ENCODE measurements around the gene GOPC.
"Not testable (repeated sequence)": the region's sequence is repeated elsewhere in the genome, so short reads cannot be mapped to it uniquely, and the experiment has no call there.

GOPC gene

DNA sequence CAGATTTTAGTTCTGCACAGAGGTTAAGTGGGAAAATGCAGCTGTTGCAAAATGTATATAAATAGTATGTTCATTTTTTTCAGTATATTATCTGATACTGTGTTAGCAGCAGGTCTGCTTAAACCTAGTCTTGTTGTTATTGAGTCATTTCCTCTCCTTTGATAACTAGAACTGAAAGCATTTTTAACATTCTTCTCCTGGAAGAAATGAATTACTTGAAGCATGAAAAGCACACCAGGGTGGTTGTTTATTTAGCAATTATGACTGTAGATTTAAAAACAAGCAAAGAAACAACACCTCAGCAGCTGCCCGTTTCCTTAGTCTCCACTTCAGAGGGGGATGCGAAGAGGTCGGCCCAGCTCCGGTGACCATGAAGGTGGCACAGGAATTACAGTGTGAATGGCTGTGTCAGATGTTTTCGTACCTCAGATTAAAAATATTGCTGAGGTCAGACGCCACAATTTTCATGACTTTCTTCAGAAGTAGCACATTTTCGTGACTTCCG, 53.5 kb downstream of the GOPC start:
- DNase-seq = no peak

DNA sequence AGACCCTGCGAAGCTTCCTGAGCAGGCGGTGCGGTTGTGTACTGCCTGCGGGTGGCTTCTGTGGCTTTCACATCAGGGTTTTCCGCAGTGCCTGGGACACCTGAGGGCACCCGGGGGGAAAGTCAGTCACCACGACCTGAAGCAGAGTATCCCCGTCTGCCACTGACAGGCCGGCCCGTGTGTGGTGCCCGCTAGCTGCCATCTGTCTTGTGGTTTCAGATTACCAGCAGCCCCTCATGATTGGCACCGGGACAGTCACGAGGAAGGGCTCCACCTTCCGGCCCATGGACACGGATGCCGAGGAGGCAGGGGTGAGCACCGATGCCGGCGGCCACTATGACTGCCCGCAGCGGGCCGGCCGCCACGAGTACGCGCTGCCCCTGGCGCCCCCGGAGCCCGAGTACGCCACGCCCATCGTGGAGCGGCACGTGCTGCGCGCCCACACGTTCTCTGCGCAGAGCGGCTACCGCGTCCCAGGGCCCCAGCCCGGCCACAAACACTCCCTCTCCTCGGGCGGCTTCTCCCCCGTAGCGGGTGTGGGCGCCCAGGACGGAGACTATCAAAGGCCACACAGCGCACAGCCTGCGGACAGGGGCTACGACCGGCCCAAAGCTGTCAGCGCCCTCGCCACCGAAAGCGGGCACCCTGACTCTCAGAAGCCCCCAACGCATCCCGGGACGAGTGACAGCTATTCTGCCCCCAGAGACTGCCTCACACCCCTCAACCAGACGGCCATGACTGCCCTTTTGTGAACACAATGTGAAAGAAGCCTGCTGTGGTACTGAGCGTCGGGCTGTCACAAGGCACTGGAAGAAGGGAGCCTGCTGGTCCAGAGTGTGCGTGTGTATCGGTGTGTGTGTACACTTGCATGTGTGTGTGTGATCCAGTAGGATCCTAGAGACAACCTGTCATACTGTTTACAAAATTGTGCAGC, 54.4 kb downstream of the GOPC start:
- DNase-seq = peak; percentile 79

DNA sequence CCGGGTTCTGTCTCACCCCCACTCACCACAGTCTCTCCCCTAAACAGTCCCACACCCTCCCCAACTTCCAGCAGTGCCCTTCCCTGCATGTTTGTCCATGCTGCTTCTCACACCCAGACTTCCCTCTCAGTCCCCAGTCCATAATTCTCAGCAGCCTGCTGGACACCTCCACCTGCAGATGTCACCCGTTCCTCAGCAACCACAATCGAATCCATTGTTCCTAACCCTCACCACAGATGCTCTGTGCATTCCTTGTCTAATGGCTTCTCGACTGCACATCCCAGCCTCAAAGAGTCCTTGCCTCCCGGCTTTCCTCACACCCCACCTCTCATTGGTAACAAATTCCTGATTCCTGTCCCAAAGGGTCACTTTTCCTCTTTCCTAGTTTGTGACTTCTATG, 55.6 kb downstream of the GOPC start:
- no peak for DNase-seq

DNA sequence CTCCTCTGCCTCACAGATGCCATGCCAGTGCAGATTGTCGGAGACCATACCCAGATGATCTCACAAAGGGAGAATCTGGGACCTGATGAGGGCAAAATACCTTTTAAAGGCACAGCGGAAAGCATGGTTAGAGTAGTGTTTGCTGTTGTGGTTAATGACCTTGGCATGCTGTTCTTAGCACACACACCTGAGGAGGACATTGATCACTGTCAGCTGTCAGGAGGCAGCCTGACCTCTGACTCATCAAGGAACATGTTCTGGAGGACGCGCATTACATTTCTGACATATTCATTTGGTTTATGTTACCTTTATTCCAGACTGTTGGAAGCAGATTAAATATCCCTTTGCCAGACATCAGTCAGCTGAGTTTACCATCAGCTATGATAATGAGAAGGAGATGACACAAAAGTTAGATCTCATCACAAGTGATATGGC, 57.1 kb downstream of the GOPC start:
- no peak for DNase-seq

DNA sequence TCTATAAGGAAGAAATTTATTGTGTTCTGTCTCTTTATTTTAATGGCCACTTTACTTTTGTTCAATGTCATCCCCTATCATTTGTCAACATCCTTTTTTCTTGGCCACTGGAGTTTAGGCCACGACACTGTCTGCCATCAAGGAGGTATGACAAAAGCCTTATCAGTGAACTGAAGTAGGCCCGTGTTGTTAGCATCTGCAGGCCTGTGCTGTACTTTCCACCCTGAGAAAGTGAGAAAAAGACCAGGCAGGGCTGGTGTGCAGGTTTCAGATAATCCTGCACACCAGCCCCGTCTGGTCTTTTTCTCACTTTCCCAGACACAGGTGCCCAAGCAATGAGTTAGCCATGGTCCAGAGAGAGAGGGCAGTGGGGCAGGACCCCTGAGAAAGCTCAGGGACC, 57.6 kb downstream of the GOPC start:
- DNase-seq = no peak

DNA sequence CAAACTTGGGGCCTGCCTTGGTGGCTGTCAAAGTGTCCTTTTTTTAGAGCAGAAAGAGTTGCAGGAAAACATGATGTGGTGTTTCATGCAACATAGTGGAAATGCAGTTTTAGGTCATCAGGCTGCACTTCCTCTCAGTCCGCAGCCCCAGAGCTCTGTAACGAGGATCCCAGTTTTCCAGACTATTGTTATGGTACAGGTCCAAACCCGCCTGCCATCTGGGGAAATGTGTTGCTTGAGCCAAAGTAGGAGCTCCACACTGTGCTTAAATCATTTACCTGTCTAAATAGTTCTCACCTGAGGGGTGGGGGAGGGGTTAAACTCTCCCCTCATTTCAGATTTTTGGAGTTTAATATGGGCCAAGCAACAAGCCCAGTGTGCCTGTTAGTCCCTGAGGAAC, 59.8 kb downstream of the GOPC start:
- DNase-seq = no peak

DNA sequence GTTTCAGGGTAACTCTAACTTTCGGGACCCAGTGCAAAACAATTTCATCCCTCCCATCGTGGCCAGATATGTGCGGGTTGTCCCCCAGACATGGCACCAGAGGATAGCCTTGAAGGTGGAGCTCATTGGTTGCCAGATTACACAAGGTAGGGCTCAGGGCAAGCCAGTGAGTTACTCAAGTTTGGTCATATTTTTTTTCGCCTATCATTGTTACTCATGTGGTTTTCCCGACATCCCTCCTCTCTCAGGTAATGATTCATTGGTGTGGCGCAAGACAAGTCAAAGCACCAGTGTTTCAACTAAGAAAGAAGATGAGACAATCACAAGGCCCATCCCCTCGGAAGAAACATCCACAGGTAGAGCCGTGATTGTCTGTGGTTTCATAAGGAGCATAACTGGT, 61.6 kb downstream of the GOPC start:
- no peak for DNase-seq

DNA sequence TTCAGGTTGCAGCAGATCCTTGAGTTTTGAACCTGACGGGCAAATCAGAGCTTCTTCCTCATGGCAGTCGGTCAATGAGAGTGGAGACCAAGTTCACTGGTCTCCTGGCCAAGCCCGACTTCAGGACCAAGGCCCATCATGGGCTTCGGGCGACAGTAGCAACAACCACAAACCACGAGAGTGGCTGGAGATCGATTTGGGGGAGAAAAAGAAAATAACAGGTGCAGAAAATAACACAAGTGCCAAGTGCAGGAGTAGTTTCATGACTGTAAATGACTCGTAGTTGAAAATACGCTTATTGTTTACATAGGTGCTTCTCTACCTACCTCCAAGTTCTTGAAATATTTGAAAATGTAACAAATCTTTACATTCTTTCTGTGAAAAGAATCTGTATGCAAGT, 63.7 kb downstream of the GOPC start:
- no peak for DNase-seq

DNA sequence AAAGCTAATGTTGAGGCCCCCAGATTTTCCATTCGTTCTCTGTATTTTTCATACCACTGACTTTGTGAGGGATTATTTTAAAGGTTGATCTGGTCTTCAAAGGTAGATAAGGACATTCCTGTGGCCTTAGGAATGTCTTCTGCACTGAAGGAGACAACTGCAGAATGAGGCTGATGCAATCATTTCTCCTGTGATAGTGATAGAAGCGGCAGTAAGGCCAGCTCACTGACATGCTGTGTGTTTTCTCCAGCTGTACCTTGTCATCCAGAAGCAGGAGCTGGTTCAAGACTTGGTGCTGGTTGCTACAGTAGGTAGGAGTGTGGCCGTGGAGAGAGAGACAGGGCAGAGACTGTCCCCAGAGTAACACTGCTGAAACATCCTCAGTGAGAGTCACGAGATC, 66.0 kb downstream of the GOPC start:
- DNase-seq = no peak

DNA sequence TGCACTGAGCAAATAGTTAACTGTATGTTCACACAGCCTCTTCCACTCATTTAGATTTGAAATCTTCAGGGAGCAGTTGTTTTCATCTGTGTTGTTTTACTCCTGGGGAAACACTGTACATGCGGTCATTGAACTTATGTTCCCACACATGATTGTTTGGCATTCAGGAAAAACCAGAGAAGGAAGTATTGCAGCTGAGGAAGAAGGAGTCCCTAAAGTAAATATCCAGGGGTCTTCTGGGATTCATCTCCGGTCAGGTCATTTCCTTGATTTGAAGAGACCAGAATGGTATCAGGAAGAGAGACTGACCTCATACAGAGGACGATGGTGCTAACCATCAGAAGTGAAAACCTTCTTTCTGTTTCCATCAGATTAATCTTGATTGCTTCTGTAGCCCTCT, 67.3 kb downstream of the GOPC start:
- no peak for DNase-seq

DNA sequence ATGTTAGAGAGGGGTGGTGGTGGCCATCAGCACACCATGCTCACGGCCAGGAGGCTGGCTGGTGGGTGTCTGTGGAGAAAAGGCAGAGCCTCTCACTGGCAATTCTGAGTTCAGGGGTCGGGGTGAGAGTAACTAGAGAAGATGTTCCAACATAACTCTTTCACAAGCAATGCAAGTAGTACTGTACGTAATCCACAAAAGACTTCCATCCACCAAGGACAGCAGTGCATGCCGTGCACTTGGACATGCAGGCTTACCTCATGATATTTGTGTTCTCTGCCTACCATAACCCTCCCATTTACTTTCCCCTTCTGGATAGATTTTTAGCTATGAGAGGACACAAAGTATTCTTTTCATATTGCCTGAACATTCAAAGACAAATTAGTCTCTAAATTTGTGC, 68.5 kb downstream of the GOPC start:
- DNase-seq = no peak

DNA sequence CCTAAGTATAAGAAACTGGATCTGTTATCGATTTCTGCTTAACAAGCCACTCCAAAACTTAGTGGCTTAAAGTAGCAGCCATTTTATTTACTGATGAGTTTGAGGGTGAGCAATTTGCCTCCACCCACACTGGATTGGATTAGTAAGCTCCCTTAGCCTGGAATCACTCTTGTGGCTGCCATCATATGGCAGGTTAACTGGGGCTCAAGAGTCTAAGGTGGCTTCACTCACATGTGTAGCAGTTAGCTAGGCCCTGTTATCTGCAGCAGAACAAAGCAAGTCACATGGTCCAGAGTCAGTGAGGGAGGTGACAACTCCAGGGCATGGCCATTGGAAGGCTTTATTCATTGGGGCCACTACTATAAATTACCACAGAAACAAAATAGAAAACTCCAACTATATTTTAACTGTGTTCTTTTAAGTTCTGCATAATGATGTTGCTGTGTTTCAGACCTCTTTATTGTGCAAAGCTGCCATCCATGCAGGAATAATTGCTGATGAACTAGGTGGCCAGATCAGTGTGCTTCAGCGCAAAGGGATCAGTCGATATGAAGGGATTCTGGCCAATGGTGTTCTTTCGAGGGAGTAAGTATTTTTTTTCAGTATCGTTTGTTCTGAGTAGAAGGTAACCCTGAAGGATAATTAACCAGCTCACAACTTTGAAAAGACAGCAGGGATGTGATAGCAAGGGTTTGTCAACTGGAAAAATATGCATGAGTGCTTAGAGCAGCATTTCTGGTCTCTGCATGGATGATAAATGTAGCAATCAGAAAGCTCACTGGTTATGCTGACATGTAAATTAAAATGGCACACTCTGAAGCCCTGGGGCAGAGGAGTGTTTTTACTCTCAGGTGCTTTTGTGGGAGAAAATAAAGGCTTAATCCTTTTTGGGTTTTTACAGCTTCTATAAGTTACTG, 70.2 kb downstream of the GOPC start:
- DNase-seq = no peak

DNA sequence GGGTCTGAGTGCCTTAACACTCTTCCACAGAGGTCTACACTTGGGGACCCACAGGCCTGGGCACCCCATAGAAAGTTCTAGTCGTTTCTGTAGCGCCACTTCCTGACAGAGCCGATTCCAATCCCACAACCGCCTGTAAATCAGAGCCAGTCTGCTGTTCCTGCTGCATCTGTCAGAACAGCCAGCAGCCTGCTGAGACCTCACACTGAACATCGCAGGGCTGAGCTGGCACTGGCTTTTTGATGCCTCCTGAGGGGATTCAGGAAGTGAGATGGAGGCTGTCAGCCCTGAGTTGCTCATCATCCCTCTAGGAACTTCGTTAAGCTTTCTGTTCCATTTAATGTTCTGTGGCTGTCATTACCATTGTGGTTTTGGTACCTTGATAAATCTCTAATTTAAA, 71.0 kb downstream of the GOPC start:
- no peak for DNase-seq

DNA sequence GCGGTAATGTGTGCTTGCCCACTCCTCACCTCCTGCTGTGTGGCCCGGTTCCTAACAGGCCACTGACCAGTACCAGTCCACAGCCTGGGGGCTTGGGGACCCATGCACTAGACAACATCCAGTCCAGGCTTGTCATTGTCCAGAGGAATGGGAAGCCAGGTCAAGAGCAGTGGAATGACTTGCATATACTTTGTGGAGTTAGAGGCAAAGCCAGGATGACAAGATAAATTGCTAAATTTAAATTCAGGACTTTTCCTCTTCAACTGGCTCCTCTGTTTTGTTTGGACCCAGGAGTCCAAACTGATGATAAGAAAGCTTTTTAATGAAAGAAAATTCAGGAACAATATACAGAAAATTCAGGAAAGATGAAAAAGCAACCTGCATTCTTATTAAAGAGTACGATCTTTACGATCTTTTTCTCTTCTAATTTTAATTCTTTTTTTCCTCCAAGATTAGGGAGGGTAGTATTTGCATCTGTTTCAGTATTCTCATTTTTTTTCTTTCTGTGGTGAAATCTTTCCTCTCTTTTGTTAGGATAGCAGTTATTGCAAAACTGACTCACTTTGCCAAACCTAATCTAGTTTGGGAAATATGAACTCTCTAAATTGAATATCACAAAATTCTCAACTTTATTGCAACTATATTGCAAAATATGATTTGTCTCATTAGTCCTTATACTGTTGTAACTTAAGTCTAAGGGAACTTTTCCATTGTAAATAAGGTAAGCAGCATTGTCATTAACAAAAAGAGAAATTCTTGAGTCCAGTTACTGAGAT, 71.7 kb downstream of the GOPC start:
- no peak for DNase-seq

DNA sequence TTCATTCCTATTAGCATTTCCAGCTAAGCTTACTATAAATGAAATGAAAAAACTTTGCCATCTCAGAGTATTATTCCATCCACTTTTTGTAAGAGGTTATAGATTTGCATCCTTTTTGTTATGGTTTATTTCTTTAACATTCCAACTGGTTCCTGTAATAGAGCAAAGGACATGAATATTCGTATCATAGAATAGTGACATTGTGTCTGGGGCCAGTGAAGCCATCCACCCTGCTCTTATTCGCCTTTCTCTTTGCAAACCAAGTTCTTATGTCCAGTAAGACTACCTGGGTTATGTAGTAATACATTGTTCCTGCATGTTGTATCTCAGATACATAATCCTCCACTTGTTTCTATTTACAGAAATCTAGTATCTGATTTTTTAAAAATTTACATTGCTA, 76.7 kb downstream of the GOPC start:
- DNase-seq = no peak

DNA sequence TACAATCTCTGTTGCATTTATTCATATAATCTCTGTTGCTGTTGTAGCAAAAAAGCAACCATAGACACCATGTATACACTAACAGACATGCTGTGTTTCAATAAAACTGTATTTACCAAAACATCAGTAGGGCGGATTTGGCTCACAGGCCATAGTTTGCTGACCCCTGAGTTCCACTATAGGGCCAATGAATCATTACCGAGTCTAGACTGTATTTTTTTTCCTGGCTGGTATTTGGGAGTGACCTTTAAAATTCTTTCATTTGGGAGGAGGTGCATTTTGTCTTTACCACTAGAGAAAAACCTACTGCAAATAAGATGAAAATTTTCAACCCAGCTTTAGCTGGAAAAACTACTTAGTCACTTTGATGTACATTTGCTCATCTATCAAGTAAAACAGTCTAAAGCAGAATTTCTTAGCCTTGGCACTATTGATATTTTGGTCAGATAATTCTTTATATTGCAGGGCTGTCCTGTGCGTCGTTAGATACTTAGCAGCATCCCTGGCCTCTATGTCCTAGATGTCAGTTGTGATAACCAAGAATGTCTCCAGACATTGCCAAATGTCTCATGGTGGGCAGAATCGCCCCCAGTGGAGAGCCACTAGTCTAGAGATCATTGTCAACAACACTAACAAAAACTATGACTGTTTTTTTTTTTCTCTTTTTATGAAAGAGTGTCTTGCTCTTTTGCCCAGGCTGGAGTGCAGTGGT, 80.4 kb downstream of the GOPC start:
- no peak for DNase-seq

DNA sequence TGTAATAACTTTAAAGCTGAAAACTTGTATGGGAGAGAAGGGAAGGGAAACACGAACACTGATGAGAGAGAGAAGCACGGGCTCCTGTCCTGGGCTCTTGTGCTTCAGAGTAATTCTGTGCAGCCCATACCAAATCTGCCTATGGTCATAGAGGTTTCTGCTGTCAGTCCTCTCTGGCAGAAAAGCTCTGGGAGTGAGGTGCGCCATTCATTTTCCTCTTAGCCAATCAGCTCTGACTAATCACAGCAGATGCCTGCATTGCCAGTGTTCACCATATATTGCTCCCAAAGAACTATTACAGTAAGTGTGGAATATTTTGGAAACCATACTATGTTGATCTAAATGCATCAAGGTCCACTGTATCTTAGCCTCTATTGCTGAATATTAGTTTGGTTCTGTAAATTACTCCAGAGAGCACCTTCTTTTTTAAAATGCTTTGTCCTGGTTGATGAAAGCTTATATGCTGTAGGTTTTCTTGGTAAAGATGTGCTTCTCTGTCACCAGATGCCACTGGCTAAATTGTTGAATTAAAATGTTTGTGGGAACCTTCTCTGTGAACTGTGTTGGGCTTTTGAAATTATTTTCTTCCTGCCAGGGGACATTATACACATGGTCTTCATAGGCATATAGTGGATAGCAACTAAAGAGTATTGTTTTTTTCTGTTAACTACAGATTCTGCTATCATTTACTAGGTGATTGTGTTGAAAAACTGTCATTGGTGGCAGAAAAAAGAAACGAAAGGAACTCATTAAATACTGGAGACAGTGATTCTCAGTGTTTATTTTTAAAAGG, 81.5 kb downstream of the GOPC start:
- DNase-seq = no peak

DNA sequence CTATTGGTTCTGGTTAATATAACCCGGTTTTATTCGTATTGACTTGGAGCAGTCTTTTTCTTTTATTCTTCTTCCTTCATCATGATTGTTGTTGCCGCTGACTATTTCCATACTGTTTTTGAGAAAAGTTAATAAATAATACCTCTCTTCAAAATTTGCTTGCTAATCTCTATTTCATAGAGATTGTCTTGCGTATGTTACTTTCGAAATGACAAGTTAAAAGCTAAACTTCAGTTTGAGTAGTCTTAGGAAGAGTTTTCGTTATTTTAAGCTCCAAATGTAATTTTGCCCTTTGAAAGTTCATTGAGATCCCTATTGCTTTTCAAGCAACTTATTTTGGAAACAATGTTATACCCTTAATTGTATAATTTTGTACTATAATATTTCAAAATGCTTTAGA, 83.4 kb downstream of the GOPC start:
- DNase-seq = no peak

DNA sequence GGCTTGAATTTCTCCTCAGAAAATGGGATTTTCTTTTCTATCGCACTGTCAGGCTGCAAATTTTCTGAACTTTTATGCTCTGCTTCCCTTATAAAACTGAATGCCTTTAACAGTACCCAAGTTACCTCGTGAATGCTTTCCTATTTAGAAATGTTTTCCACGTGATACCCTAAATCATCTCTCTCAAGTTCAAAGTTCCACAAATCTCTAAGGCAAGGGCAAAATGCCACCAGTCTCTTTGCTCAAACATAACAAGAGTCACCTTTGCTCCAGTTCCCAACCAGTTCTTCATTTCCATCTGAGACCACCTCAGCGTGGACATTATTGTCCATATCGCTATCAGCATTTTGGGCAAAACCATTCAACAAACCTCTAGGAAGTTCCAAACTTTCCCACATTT, 84.3 kb downstream of the GOPC start:
- DNase-seq = not testable (repeated sequence)

DNA sequence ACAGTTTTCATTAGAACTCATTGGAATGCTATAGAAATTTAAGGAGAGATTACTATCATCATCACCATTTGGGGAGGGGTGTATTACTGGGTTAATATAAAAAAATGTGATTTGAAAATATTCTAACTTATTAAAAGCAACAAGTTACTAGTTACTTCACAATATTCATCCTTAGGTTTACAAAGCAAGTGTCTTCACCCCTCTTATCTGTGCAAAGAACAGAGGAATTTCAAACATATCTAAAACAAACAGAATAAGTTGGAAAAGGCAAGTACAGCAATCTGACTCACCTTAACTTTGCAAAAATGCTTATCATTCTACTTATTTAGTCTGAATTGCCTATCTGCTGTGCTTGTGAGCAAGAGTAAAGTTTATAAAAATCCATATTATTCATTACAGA, 87.0 kb downstream of the GOPC start:
- no peak for DNase-seq

DNA sequence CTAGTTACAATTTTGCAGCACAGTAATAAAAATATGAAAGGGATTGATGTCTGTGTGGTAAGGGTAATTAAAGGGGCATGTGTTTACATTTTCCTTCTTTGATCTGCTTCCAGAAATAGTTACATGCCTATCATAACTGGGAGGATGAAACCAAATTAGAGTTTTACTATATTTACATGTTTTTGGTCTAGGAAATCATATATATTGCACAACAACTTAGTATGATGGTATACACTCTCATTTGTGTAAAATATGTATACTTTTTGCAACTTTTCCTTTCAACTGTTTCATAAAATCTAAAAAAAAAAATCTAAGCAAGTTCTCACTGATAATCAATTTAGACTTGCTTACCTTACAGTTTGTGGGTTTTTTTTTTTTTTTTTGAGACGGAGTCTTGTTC, 87.7 kb downstream of the GOPC start:
- DNase-seq = no peak

Measured in right forelimb (tissue), 1 donor.